GM21529 (cell line): ENCODE data around the gene TSHZ1.

Source experiments
- ATAC-seq: cut with Tn5 transposase; IDR thresholded peaks from one replicate; pipeline ENCODE4 v1.9.1; 2021; ENCODE audit not compliant: unreplicated experiment

Gene TSHZ1

DNA sequence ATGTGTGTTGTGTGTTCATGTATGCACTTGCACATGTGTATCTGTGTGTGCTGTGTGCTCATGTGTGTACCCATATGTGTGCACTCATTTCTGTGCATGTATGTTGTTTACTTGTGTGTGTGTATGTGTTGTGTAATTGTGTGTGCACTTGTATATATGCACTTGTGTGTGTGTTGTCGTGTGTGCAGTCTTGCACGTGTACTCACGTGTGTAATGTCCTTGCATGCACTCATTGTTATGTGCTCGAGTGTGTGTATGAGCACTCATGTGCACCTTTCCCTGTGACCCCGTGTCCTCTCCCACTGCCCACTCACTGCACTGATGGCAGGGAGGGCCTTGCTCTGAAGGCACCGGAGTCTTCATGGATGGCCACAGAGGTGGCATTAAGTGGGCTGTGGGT is 124.9 kb downstream of the TSHZ1 start:
- ATAC-seq, result no peak

DNA sequence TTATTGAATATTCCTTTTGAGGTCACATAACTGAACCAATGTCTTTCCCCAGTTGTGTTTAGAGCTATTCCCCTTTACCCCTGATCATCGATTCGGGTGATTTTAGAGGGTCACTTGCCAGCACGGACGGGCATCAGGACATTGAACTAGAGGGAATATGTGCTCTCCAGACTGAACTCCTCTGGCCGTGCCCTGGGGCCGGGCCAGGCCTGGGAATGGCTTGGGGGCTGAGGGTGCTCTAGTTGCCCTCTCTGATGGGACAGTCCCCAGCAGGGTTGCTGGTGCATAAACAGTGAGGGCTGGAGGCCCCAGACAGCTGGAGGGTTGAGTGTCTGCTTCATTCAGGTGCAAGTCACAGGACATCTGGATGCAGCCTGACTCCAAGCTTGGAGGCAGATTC is 126.2 kb downstream of the TSHZ1 start:
- no peak for ATAC-seq

GRCh38 chr18:75337348-75337747 is 126.8 kb downstream of the TSHZ1 start:
- no peak for ATAC-seq

- no peak for ATAC-seq
These were observed 128.0 kb downstream of the TSHZ1 start for GRCh38 chr18:75338631-75339030.
